GM12801 (cell line): Measurements from ENCODE around the gene TPT1.

Experiments used
- CTCF ChIP-seq: IDR thresholded peaks from one replicate; pipeline ENCODE4 v1.5.1; 2011; ENCODE audit warnings: control low read depth; ENCODE audit not compliant: insufficient read length; ENCODE audit errors: extremely low read depth

Gene TPT1

DNA sequence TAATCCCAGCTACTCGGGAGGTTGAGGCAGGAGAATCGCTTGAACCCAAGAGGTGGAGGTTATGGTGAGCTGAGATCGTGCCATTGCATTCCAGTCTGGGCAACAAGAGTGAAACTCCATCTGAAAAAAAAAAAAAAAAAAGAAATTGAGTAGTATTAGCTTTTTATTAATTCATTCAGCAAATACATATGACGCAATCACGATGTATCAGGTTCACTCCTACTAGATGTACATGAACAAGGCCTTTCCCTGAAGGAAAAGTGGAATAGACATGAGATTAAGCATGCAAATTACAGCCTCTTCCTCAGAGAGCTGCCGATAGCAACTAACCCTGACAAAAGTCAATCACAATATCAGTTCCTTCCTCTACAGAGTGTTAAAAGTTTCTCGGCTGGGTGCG lies 9.2 kb upstream of the TPT1 start:
- TF ChIP-seq CTCF, result no peak

- TF ChIP-seq CTCF, result no peak
Measured at GRCh38 chr13:45349438-45349837, 8.5 kb upstream of the TPT1 start.

GRCh38 chr13:45341799-45342500 lies 967 bp upstream of the TPT1 start:
- TF ChIP-seq CTCF, result no peak

- no peak for TF ChIP-seq CTCF
Measured at GRCh38 chr13:45340422-45341033, 455 bp downstream of the TPT1 start.

GRCh38 chr13:45339867-45340266 lies 1.1 kb downstream of the TPT1 start:
- TF ChIP-seq CTCF, result no peak

- no peak for TF ChIP-seq CTCF
Measured at GRCh38 chr13:45339399-45339798, 1.6 kb downstream of the TPT1 start.

DNA sequence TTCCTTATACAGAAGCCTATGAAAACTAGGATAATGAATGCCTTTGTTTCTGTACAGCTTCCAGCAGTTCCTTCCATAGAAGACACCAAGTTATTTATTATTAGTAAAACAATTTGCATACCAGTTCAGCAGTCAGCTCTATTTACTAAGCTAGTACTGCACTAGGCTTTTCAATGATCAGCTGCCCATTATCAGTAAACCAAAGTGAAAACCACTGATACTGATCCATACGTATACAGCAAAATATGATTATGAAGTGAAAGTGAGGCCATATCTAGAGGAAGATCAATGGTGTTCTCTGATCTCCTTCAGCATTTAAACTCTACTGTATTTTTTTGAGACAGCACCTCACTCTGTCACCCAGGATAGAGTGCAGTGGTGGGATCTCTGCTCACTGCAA lies 3.2 kb downstream of the TPT1 start:
- TF ChIP-seq CTCF, result no peak
